ENCODE results near the gene LENG9.
"Not testable (repeated sequence)": the region's sequence is repeated elsewhere in the genome, so short reads cannot be mapped to it uniquely, and the experiment has no call there.

LENG9 gene

DNA sequence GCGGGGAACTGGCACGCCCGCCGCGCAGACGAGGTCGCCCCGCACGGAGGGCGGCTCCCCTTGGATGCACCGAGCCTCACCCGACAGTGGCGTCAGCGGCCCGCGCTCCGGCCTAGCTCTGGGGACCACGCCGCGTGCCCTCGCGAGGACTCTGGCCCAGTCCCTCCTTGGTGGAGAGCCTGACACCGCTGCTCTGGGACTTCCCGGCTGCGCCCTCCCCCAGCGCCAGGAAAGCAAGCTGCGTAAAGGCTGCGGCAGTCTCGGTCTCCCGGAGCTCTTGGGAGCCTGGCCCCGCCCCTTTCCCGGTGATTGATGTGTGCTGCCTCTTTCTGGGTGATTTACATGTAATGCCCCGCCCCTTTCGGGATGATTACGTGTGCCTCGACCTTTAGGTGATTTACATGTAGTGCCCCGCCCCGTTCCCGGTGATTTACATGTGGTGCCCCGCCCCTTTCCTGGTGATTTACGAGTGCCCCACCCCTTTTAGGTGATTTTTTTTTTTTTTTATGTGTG is at the start of gene LENG9:
Gene LENG9, minus strand, starts transcription at position 248 of the 513 bp plus-strand sequence. CDS start 252 bp downstream, outside the sequence.
- peak; percentile 97 to 98 for DNase-seq (ENCODE audit: low read depth in 2 of 2)

DNA sequence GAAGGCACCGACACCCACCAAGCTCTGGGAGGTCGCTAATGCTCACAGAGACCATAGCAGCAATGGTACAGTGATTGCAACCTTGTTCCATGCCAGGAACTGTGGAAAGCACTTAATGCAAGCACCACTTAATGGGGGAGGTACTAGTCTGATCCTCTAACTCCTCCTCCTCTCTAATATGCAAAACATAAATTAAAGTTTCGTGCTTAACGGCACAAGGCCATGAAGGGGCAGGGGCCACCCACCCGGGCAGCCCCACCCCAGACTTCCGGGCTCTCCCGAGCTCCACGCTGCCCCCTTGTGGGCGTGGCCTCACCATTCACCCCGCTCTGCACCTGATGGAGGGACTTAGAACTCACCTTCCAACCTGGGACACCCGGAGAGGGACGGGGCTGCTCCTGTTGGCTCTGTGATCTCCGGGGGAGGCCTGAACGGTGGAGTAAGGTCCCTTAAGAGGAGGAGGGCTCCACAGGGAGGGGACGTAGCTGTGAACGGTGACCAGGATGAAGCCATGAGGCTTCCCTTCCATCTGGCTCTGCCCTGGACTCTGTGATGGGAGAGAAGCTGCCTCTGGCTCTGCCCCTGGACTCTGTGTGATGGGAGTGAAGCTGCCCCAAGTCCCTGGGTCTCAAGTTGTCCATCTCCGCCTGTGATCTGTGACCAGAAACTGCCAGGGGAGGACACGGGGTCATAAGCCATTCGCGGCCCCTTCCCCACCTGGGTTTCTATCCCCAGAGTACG is 45.8 kb upstream of the LENG9 start:
- DNase-seq (ENCODE audit: low read depth in 2 of 2) = not testable (repeated sequence)

GRCh38 chr19:54508487-54508886 is 44.9 kb upstream of the LENG9 start:
- DNase-seq (ENCODE audit: low read depth in 2 of 2) = not testable (repeated sequence)

- no peak for DNase-seq (ENCODE audit: low read depth in 2 of 2)
Observed at GRCh38 chr19:54507824-54508223, 44.2 kb upstream of the LENG9 start.

- not testable (repeated sequence) for DNase-seq (ENCODE audit: low read depth in 2 of 2)
Observed at GRCh38 chr19:54507038-54507717, 43.6 kb upstream of the LENG9 start.

GRCh38 chr19:54506079-54506478 is 42.5 kb upstream of the LENG9 start:
- DNase-seq (ENCODE audit: low read depth in 2 of 2) = no peak

- DNase-seq (ENCODE audit: low read depth in 2 of 2) = not testable (repeated sequence)
Observed at GRCh38 chr19:54505542-54505941, 42.0 kb upstream of the LENG9 start.

GRCh38 chr19:54502518-54503048 is 39.0 kb upstream of the LENG9 start, which contains the start of gene LAIR2:
Gene LAIR2 (plus strand): TSS chr19:54502831. CDS start chr19:54502919, 88 bp downstream.
- DNase-seq (ENCODE audit: low read depth in 2 of 2) = no peak

- DNase-seq (ENCODE audit: low read depth in 2 of 2) = not testable (repeated sequence)
Observed at GRCh38 chr19:54498451-54498772, 34.8 kb upstream of the LENG9 start.

DNA sequence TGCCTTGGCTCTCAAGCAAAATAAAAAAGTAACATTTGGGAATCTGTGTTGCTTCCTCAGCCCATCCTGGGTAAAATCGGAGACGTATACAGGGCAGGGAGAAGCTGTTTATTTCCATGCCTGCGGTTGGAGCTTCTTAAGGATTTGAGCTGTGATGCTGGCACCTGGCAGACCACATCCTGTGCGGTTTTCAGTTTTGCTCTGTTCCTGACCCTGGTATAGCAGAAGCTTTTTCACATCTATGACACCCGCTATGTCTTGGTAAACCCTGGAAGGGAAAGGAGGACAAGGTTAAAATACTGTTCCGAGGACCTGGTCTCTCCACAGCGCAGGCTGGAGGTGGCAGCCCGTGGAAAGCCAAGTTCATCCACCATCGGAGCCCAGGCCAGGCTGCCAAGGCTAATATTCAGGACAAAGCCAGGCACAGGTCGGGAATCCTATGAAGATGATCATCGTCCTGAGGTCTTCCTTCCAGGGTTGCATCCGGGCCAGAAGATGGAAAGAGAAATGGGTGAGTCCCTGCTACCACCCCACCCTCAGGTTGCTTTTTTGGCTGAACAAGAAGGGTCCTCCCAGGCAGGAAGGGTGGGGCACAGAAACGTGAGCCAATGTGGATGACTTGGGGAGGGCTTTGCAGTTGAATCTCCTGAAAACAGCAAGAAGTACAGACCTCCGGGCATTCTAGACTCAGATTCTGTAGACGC is 34.3 kb upstream of the LENG9 start:
- DNase-seq (ENCODE audit: low read depth in 2 of 2) = not testable (repeated sequence)

GRCh38 chr19:54495284-54495683 is 31.7 kb upstream of the LENG9 start:
- DNase-seq (ENCODE audit: low read depth in 2 of 2) = not testable (repeated sequence)

- DNase-seq (ENCODE audit: low read depth in 2 of 2) = no peak
Observed at GRCh38 chr19:54493967-54494585, 30.5 kb upstream of the LENG9 start.

DNA sequence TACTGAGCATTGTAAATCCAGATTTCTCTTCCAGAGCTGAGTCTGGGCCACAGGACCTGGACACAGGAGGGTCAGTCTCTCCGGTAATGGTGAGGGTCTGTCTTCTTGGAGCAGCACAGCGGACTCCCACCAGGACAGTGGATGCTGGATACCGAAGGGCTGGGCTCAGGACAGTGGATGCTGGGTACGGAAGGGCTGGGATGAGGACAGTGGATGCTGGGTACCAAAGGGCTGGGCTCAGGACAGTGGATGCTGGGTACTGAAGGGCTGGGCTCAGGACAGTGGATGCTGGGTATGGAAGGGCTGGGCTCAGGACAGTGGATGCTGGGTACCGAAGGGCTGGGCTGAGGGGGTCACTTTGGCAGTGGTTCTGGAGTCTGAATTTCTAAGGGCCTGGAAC is 29.5 kb upstream of the LENG9 start:
- not testable (repeated sequence) for DNase-seq (ENCODE audit: low read depth in 2 of 2)

DNA sequence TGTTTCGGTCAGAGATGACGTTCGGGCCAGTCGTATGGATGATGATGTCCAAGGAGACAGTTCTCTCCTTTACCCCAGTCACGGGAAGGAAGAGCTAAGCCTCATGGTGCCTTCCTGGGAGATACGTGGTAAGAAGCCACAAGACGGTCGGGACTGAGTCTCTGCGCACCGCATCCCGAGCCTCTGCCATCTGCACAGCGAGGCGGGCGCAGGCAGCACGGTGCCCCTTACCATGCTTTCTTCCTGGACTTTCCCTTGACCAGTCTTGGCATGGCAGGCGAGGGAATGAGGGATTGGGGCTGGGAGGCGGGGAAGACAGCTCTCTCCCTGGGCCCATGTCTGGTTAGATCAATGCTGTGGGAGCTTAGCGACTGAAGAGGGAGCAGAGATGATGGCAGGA is 29.0 kb upstream of the LENG9 start:
- no peak for DNase-seq (ENCODE audit: low read depth in 2 of 2)

GRCh38 chr19:54489766-54490165 is 26.2 kb upstream of the LENG9 start:
- DNase-seq (ENCODE audit: low read depth in 2 of 2) = no peak

GRCh38 chr19:54489341-54489740 is 25.8 kb upstream of the LENG9 start:
- DNase-seq (ENCODE audit: low read depth in 2 of 2) = no peak

- no peak for DNase-seq (ENCODE audit: low read depth in 2 of 2)
Observed at GRCh38 chr19:54485851-54486250, 22.3 kb upstream of the LENG9 start.

DNA sequence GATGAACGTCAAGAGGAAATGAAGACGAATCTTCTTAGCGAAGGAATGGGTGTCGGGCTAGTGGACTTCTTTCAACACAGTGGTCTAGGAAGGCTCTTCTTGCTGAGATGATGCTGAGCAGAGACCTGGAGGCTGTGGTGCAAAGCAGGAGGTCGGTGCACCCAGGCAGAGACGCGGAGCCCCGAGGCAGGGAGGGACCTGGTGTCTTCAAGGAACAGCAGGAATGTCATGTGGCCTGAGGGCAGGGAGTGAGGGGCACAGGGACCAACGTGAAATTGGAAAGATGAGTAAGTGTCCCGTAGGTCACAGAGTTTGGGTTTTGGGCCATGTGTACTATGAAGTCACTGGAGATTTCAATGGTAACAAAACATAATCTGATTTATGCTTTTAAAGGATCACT is 20.9 kb upstream of the LENG9 start:
- no peak for DNase-seq (ENCODE audit: low read depth in 2 of 2)

DNA sequence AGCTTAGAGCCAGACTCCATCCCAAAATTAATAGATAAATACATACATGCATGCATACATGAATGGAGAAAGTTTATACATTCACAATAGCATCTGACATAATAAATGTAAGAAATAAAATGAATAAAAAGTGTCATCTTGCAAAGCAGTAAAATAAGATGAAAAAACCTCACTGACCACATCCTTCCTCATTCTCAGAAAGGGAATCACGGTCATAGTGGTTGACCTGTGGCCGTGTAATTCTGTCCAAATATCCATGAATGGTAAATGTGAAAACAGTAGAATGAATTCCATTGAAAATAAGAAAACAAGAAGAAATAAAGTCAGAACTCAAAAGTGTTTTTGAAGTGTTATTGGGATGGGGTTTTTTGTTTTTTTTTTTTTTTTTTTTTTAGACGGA is 19.3 kb upstream of the LENG9 start:
- DNase-seq (ENCODE audit: low read depth in 2 of 2) = no peak

- no peak for DNase-seq (ENCODE audit: low read depth in 2 of 2)
Observed at GRCh38 chr19:54481326-54481930, 17.9 kb upstream of the LENG9 start.

DNA sequence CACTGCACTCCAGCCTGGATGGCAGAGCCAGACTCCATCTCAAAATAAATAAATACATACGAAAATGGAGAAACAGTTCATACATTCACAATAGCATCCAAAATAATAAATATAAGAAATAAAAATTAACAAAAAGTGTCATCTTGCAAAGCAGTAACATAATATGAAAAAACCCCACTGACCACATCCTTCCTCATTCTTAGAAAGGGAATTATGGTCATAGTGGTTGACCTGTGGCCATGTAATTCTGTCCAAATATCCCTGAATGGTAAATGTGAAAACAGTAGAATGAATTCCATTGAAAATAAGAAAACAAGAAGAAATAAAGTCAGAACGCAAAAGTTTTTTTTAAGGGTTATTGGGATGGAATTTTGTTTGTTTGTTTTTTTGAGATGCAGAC is 16.5 kb upstream of the LENG9 start:
- DNase-seq (ENCODE audit: low read depth in 2 of 2) = no peak

Data from stimulated activated CD4-positive, alpha-beta T cell treated with anti-CD3 and anti-CD28 coated beads, Interleukin-4, amount 100 ng/mL, for 48 hours (primary cell).